PC-3 (cell line): ENCODE measurements around the gene HRH3. TPM values are rescaled to one million over a fixed set of nuclear protein-coding genes. Genes with fewer than 3 reads are reported as not detected.

Experiments
- ATAC-seq: fragments of 200-7000 bp; cut with Tn5 transposase; 2 replicates; pipeline ENCODE4 v1.9.1; 2020; ENCODE audit warnings: mild to moderate bottlenecking, moderate library complexity
- BruUV-seq: library from RNA; stranded (reverse); fragments of 400-500 nt; replicated peaks from 2 replicates; lab custom pipeline; 2021; lab: Mats Ljungman, UMichigan
- CTCF ChIA-PET: fragments of 300-600 bp; sonication (Branson Sonifier 250); formaldehyde crosslinking; loops from one replicate; lab custom pipeline; 2022; ENCODE audit warnings: antibody characterized with exemption; lab: Charles Lee
- POLR2A ChIA-PET: fragments of 300-600 bp; sonication (Branson Sonifier 250); formaldehyde crosslinking; loops from one replicate; lab custom pipeline; 2022; ENCODE audit warnings: antibody characterized with exemption; ENCODE audit not compliant: unreplicated experiment; lab: Charles Lee
- DNase-seq: peaks from one replicate; pipeline ENCODE4 v3.0.0-alpha.2; 2015
- H2AFZ ChIP-seq: fragments of 300-600 bp; sonication (generic); 2 replicates; pipeline ENCODE4 v1.6.0; 2016; ENCODE audit warnings: antibody characterized with exemption, low read length
- H3F3A ChIP-seq: fragments of 300-600 bp; sonication (generic); one replicate; pipeline ENCODE4 v1.6.0; 2017; ENCODE audit warnings: antibody characterized with exemption, low read length, control low read depth, mild to moderate bottlenecking; ENCODE audit not compliant: unreplicated experiment
- H3K27ac ChIP-seq: fragments of 300-600 bp; sonication (generic); 2 replicates; pipeline ENCODE4 v1.5.1; 2016; ENCODE audit warnings: mild to moderate bottlenecking, low read length
- H3K27me3 ChIP-seq: fragments of 300-600 bp; sonication (generic); 2 replicates; pipeline ENCODE4 v1.6.1; 2016; ENCODE audit warnings: low read length, mixed read lengths
- H3K36me3 ChIP-seq: fragments of 300-600 bp; sonication (generic); 2 replicates; pipeline ENCODE4 v1.6.1; 2016; ENCODE audit warnings: low read depth, mixed run types, low read length, mixed read lengths
- H3K4me1 ChIP-seq: fragments of 300-600 bp; sonication (generic); 2 replicates; pipeline ENCODE4 v1.5.1; 2016; ENCODE audit warnings: low read length; ENCODE audit not compliant: insufficient read depth
- H3K4me2 ChIP-seq: fragments of 300-600 bp; sonication (generic); 2 replicates; pipeline ENCODE4 v1.6.0; 2016; ENCODE audit warnings: low read length
- H3K4me3 ChIP-seq: fragments of 300-600 bp; sonication (generic); 2 replicates; pipeline ENCODE4 v1.5.1; 2016; ENCODE audit warnings: mild to moderate bottlenecking, low read length, mixed read lengths
- H3K79me2 ChIP-seq: fragments of 300-600 bp; sonication (generic); 2 replicates; pipeline ENCODE4 v1.6.1; 2017; ENCODE audit warnings: low read length, mixed read lengths
- H3K9ac ChIP-seq: fragments of 300-600 bp; sonication (generic); 2 replicates; pipeline ENCODE4 v1.6.0; 2016; ENCODE audit warnings: mild to moderate bottlenecking, low read length
- H3K9me2 ChIP-seq: fragments of 300-600 bp; sonication (generic); replicated peaks from 2 replicates; pipeline ENCODE4 v1.6.1; 2016; ENCODE audit warnings: mixed run types, low read length, mixed read lengths
- H3K9me3 ChIP-seq: fragments of 300-600 bp; sonication (generic); 2 replicates; pipeline ENCODE4 v1.6.1; 2016; ENCODE audit warnings: low read length, mixed read lengths
- H4K20me1 ChIP-seq: fragments of 300-600 bp; sonication (generic); 2 replicates; pipeline ENCODE4 v1.6.1; 2016; ENCODE audit warnings: low read length, mixed read lengths
- CTCF ChIP-seq: fragments of 300-600 bp; sonication (generic); conservative IDR thresholded peaks from 2 replicates; pipeline ENCODE4 v1.5.1; 2017; ENCODE audit warnings: antibody characterized with exemption, low read depth, mild to moderate bottlenecking, low read length
- EZH2 ChIP-seq: fragments of 300-600 bp; sonication (generic); IDR thresholded peaks from one replicate; pipeline ENCODE4 v1.6.1; 2017; ENCODE audit warnings: antibody characterized with exemption, mild to moderate bottlenecking, low read length; ENCODE audit not compliant: unreplicated experiment
- EZH2phosphoT487 ChIP-seq: fragments of 300-600 bp; sonication (generic); IDR thresholded peaks from 2 replicates; pipeline ENCODE4 v1.6.1; 2018; ENCODE audit warnings: mild to moderate bottlenecking, antibody characterized with exemption, low read length, borderline replicate concordance
- intact Hi-C: fragments of 100-400 bp; cut with micrococcal nuclease; formaldehyde crosslinking; loops from 2 replicates; pipeline ENCODE4 v1.9.0; 2023
- total RNA-seq: library from RNA; depleted of rRNA; stranded (reverse); fragments of >200 nt; gene quantifications from 2 replicates; pipeline ENCODE4 v1.2.3, GENCODE V29; 2014

Gene HRH3
- total RNA-seq, 1 experiment from 2014 or later, result not detected

DNA sequence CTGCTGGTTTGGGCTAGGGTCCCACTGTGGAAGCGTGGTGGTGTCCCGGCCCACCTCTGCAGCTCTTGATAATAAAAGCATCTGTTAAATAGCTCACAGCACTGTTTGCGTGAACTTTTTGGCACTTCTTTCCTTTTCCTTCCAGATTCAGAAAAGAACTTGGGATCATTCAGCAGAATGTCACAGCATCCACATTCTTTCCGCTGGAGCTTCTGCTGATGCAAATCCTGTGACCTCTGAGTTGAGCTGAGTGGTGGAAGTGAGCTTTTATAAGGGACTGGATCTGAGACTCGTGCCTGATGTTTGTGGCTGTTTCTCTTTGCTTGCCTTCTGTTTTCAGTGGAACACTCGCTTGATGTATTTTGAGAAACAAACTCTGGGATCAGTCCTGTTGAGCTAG is 22.1 kb upstream of the HRH3 start:
- Histone ChIP-seq H3K79me2 (peaks cover 85% of the 10 kb centered on the region), H3K4me3 (no peak overlapping the region), H3K9ac (no peak overlapping the region), H3K27ac (no peak overlapping the region), H4K20me1 (peaks cover 34% of the 10 kb centered on the region; the same call in 1 of the 2 replicates), H3K27me3 (no peaks in the 10 kb centered on the region), H2AFZ (no peak overlapping the region), H3F3A (no peaks in the 10 kb centered on the region), H3K9me2 (no peaks in the 10 kb centered on the region), H3K4me1 (peaks cover 29% of the 10 kb centered on the region), H3K9me3 (no peaks in the 10 kb centered on the region), H3K36me3 (0 out of 2 replicates have a peak, but pooled peaks cover 8% of the 10 kb centered on the region), H3K4me2 (no peak overlapping the region)
- TF ChIP-seq EZH2phosphoT487 (no peak), CTCF (no peak), EZH2 (no peak)
- BruUV-seq, result no TSS peak
- intact Hi-C loops, result no loop called here
- DNase-seq, result no peak
- POLR2A ChIA-PET, result no interaction called here
- CTCF ChIA-PET, result no interaction called here
- ATAC-seq, result no peak

DNA sequence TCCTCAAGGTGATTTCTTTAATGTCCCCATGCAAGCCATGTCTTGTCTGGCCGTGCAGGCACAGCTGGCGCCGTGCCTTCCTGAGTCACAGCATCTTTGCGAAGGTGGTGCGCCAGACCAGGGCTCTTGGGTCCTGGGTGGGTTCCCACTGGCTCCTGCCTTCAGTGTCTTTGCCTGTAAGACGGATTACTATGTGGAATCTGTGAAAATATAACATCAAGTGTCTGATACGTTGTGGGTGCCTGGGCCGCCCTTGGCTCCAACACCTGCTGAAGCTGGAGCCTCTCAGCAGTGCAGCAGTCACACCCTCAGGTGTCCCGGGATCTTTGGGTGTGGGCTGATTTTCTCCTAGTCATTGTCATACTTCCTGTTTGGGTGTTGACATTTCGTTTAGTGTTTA is 21.4 kb upstream of the HRH3 start:
- H3K9me3 ChIP-seq, result no peaks in the 10 kb centered on the region
- intact Hi-C loops, result no loop called here
- TF ChIP-seq EZH2phosphoT487 (no peak), EZH2 (no peak), CTCF (no peak)
- H3K36me3 ChIP-seq, result 0 out of 2 replicates have a peak, but pooled peaks cover 8% of the 10 kb centered on the region
- ChIA-PET CTCF (no interaction called here), POLR2A (no interaction called here)
- no peaks in the 10 kb centered on the region for H3K9me2 ChIP-seq
- no peak overlapping the region for H3K27ac ChIP-seq
- H4K20me1 ChIP-seq, result peaks cover 34% of the 10 kb centered on the region; the same call in 1 of the 2 replicates
- DNase-seq (no peak), ATAC-seq (no peak)
- H3K4me2 ChIP-seq, result no peak overlapping the region
- no peak overlapping the region for H3K4me3 ChIP-seq
- H3K9ac ChIP-seq, result no peak overlapping the region
- H2AFZ ChIP-seq, result no peak overlapping the region
- no peaks in the 10 kb centered on the region for H3K27me3 ChIP-seq
- peaks cover 78% of the 10 kb centered on the region for H3K79me2 ChIP-seq
- no peaks in the 10 kb centered on the region for H3F3A ChIP-seq
- H3K4me1 ChIP-seq, result peaks cover 29% of the 10 kb centered on the region
- BruUV-seq, result no TSS peak

GRCh38 chr20:62240020-62240685 is 20.1 kb upstream of the HRH3 start:
- ATAC-seq (no peak), DNase-seq (no peak)
- Histone ChIP-seq H4K20me1 (peaks cover 23% of the 10 kb centered on the region; the same call in 1 of the 2 replicates), H3K4me3 (peak overlapping the region; percentile 89; the same call in 1 of the 2 replicates), H3K9me2 (no peaks in the 10 kb centered on the region), H3K4me1 (peaks cover 29% of the 10 kb centered on the region), H2AFZ (no peak overlapping the region), H3K9me3 (no peaks in the 10 kb centered on the region), H3K27me3 (no peaks in the 10 kb centered on the region), H3F3A (no peaks in the 10 kb centered on the region), H3K4me2 (peak overlapping the region; percentile 99), H3K79me2 (peaks cover 65% of the 10 kb centered on the region), H3K36me3 (0 out of 2 replicates have a peak, but pooled peaks cover 8% of the 10 kb centered on the region), H3K27ac (no peak overlapping the region), H3K9ac (no peak overlapping the region)
- TF ChIP-seq CTCF (no peak), EZH2 (no peak), EZH2phosphoT487 (no peak)
- CTCF ChIA-PET, result no interaction called here
- intact Hi-C loops, result no loop called here
- POLR2A ChIA-PET, result no interaction called here
- BruUV-seq, result no TSS peak
